Osteocyte (in vitro differentiated cells): Measurements from ENCODE around the gene ZNF587B. TPM values are rescaled to one million over a fixed set of nuclear protein-coding genes. Genes with fewer than 3 reads are reported as not detected.
A peak's percentile ranks its signal among the peaks of the same experiment; 100 is the strongest.
"Not testable (repeated sequence)": the region's sequence is repeated elsewhere in the genome, so short reads cannot be mapped to it uniquely, and the experiment has no call there.

Source experiments
- DNase-seq: peaks from one replicate; pipeline ENCODE4 v3.0.0; 2021; ENCODE audit warnings: mixed read lengths; ENCODE audit not compliant: unreplicated experiment; ENCODE audit errors: extremely low spot score
- H3K27ac Mint-ChIP-seq: one replicate; pipeline ENCODE4 v1.8.0; 2021; ENCODE audit warnings: mild to moderate bottlenecking, mixed read lengths; ENCODE audit not compliant: unreplicated experiment
- H3K27me3 Mint-ChIP-seq: one replicate; pipeline ENCODE4 v1.8.0; 2021; ENCODE audit warnings: mixed read lengths; ENCODE audit not compliant: unreplicated experiment
- H3K36me3 Mint-ChIP-seq: one replicate; pipeline ENCODE4 v1.8.0; 2021; ENCODE audit warnings: mixed read lengths; ENCODE audit not compliant: unreplicated experiment
- H3K4me1 Mint-ChIP-seq: one replicate; pipeline ENCODE4 v1.8.0; 2021; ENCODE audit warnings: mixed read lengths; ENCODE audit not compliant: unreplicated experiment
- H3K4me3 Mint-ChIP-seq: one replicate; pipeline ENCODE4 v1.8.0; 2021; ENCODE audit warnings: mild to moderate bottlenecking, moderate library complexity, mixed read lengths; ENCODE audit not compliant: unreplicated experiment
- H3K9me3 Mint-ChIP-seq: one replicate; pipeline ENCODE4 v1.8.0; 2021; ENCODE audit warnings: mixed read lengths; ENCODE audit not compliant: unreplicated experiment
- total RNA-seq: library from RNA; stranded (reverse); gene quantifications from 2 replicates; pipeline ENCODE4 v1.2.1, GENCODE V29; 2021
- TF ChIP-seq, protein P1 (sequence below): fragments of 200-600 bp; sonication (generic); IDR thresholded peaks from 2 replicates; pipeline ENCODE4 v1.5.0; 2021; ENCODE audit warnings: antibody characterized with exemption, mild to moderate bottlenecking, moderate library complexity

ZNF587B gene
- total RNA-seq, 1 donor from 2014 or later: 14.4 TPM

DNA sequence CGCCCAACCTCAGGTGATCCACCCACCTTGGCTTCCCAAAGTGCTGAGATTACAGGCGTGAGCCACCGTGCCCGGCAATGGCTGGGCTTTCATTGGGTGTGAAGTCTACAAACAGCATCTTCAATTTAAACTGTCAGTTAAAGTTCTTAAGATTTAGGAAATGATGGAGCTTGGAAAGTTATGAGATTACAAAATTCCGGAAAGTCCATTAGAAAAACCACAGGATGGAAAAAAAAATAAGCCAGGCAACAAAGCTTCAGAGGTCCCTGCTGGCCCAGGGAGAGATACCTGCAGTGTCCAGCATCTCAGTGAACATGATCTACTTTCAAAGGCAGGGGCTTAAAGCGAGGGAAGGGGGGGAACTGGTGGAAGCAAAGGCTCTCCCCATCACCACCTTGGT, 4.6 kb upstream of the ZNF587B start:
- Mint-ChIP-seq H3K9me3 (peaks cover 3% of the 10 kb centered on the region), H3K27me3 (no peaks in the 10 kb centered on the region), H3K36me3 (peaks cover 35% of the 10 kb centered on the region), H3K27ac (no peak overlapping the region), H3K4me1 (peaks cover 20% of the 10 kb centered on the region), H3K4me3 (no peak overlapping the region)
- no peak for DNase-seq
- TF ChIP-seq, protein P1, sequence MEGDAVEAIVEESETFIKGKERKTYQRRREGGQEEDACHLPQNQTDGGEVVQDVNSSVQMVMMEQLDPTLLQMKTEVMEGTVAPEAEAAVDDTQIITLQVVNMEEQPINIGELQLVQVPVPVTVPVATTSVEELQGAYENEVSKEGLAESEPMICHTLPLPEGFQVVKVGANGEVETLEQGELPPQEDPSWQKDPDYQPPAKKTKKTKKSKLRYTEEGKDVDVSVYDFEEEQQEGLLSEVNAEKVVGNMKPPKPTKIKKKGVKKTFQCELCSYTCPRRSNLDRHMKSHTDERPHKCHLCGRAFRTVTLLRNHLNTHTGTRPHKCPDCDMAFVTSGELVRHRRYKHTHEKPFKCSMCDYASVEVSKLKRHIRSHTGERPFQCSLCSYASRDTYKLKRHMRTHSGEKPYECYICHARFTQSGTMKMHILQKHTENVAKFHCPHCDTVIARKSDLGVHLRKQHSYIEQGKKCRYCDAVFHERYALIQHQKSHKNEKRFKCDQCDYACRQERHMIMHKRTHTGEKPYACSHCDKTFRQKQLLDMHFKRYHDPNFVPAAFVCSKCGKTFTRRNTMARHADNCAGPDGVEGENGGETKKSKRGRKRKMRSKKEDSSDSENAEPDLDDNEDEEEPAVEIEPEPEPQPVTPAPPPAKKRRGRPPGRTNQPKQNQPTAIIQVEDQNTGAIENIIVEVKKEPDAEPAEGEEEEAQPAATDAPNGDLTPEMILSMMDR: no peak

DNA sequence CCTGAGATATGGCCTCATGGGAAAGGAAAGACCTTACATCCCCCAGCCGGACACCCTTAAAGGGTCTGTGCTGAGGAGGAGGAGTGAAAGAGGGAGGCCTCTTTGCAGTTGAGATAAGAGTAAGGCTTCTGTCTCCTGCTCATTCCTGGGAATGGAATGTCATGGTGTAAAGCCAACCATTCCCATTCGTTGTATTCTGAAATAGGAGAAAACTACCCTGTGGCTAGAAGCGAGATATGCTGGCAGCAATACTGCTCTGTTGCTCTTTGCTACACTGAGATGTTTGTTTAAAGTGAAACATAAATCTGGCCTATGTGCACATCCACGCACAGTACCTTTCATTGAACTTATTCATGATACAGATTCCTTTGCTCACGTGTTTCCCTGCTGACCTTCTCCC, 783 bp upstream of the ZNF587B start:
- H3K36me3 Mint-ChIP-seq: peaks cover 24% of the 10 kb centered on the region
- H3K27me3 Mint-ChIP-seq: no peaks in the 10 kb centered on the region
- TF ChIP-seq, protein P1: no peak
- H3K9me3 Mint-ChIP-seq: peaks cover 3% of the 10 kb centered on the region
- DNase-seq: no peak
- peaks cover 28% of the 10 kb centered on the region for H3K4me1 Mint-ChIP-seq
- H3K27ac Mint-ChIP-seq: peak overlapping the region; percentile 93
- H3K4me3 Mint-ChIP-seq: no peak overlapping the region

DNA sequence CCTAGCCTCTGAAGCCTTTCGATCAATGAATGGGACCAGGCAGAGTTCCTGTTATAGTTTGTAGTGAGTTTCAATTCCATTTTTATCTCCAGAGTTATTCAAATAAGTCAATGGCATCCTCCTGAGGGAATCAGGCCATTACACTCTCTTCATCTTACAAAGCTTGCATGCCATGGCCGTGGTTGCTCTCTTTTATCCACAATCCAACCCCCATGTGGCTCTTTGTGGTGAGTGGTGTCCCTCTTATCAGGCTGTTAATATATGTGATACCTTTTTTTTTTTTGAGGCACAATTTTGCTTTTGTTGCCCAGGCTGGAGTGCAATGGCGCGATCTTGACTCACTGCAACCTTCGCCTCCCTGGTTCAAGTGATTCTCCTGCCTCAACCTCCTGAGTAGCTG, 6.9 kb downstream of the ZNF587B start:
- H3K27ac Mint-ChIP-seq, H3K36me3 Mint-ChIP-seq, H3K4me1 Mint-ChIP-seq, H3K4me3 Mint-ChIP-seq, H3K27me3 Mint-ChIP-seq, DNase-seq, H3K9me3 Mint-ChIP-seq: not testable (repeated sequence)

DNA sequence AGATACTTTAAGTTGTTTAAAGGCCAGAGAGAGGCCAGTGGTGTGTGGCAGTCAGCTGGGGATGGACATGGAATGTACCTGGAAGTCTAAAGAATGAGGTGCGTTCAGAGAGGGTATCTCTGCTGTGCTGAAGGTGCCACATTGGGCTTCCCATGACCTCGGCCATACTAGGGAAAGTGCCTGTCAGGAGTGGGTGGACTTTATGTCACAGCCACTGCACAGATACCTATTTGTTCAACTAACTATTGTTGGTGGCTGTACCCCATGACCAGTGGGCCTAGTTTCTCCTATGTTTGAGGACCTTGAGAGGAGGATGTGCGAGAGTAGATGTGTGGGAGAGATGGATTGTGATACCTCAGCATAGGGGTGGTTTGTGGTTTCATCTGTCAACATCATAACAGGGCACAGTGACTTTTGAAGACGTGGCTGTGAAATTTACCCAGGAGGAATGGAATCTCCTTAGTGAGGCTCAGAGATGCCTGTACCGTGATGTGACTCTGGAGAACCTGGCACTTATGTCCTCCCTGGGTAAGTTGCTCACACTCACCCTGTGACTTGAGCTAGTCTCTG, 8.6 kb downstream of the ZNF587B start:
- not testable (repeated sequence) for DNase-seq, H3K4me3 Mint-ChIP-seq, H3K36me3 Mint-ChIP-seq, H3K27me3 Mint-ChIP-seq, H3K9me3 Mint-ChIP-seq, H3K4me1 Mint-ChIP-seq, H3K27ac Mint-ChIP-seq

DNA sequence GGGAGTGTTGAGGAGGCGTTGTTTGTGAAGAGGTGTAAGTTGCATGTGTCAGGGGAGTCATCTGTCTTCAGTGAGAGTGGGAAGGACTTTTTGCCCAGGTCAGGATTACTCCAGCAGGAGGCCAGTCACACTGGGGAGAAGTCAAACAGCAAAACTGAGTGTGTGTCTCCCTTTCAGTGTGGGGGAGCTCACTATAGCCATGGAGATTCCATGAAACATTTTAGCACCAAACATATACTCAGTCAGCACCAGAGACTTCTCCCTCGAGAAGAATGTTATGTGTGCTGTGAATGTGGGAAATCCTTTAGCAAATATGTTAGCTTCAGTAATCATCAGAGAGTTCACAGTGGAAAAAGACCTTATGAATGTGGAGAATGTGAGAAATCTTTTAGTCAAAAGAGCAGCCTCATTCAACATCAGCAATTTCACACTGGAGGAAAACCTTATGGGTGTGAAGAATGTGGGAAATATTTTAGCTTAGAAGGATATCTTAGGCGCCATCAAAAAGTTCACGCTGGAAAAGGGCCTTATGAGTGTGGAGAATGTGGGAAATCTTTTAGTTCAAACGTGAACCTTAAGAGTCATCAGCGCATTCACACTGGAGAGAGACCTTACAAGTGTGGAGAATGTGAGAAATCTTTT, 11.1 kb downstream of the ZNF587B start:
- TF ChIP-seq, protein P1: no peak
- DNase-seq: no peak
- Mint-ChIP-seq H3K36me3 (peaks cover 8% of the 10 kb centered on the region), H3K27me3 (no peaks in the 10 kb centered on the region), H3K4me1 (no peaks in the 10 kb centered on the region), H3K4me3 (no peak overlapping the region), H3K9me3 (no peaks in the 10 kb centered on the region), H3K27ac (no peak overlapping the region)

DNA sequence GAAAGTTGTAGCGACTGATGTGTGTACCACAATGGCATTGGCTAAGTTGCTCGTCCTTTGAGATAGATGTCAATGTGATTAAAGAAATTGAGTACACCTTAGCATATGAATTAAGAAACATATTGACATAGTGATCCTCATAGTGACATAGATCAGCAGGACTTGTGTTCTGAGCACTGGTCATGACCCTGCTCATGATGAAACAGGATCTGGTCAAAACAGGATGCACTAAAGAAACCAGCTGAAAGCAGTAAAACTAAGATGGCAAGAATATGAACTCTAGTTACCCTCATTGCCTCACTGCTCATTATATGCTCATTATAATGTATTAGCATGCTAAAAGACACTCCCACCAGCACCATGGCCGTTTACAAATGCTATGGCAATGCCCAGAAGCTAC, 17.1 kb downstream of the ZNF587B start:
- DNase-seq, H3K27ac Mint-ChIP-seq, H3K27me3 Mint-ChIP-seq, H3K4me3 Mint-ChIP-seq, H3K36me3 Mint-ChIP-seq, H3K9me3 Mint-ChIP-seq: not testable (repeated sequence)
- H3K4me1 Mint-ChIP-seq: peaks cover 12% of the 10 kb centered on the region

DNA sequence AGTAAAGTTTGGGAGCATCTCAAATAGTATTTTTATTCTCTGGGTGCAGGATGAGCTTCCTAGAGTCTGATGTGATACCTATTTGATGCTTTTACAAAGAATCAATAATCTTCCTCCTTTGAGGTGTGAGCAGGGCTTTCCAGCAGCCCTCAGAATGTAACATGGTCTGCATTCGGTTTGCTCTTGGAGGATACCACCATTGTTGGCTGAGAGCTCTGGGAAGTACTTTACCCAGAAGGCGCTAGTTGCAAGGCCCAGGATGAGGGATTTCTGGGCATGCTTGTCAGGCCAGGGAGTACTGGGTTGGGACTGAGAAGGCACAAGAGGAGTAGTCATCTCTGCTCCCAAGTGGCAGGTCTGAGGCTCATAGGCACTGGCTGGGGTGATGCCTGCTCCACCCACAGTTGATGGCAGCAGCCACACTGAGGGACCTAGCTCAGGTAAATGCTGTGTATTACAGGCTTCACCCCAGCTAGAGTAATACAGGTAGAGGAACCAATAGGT, 19.1 kb downstream of the ZNF587B start:
- Mint-ChIP-seq H3K4me1 (peaks cover 12% of the 10 kb centered on the region), H3K27ac (peak overlapping the region; percentile 84), H3K36me3 (peaks cover 10% of the 10 kb centered on the region), H3K4me3 (peak overlapping the region; percentile 80)
- H3K9me3 Mint-ChIP-seq, DNase-seq, H3K27me3 Mint-ChIP-seq: not testable (repeated sequence)

DNA sequence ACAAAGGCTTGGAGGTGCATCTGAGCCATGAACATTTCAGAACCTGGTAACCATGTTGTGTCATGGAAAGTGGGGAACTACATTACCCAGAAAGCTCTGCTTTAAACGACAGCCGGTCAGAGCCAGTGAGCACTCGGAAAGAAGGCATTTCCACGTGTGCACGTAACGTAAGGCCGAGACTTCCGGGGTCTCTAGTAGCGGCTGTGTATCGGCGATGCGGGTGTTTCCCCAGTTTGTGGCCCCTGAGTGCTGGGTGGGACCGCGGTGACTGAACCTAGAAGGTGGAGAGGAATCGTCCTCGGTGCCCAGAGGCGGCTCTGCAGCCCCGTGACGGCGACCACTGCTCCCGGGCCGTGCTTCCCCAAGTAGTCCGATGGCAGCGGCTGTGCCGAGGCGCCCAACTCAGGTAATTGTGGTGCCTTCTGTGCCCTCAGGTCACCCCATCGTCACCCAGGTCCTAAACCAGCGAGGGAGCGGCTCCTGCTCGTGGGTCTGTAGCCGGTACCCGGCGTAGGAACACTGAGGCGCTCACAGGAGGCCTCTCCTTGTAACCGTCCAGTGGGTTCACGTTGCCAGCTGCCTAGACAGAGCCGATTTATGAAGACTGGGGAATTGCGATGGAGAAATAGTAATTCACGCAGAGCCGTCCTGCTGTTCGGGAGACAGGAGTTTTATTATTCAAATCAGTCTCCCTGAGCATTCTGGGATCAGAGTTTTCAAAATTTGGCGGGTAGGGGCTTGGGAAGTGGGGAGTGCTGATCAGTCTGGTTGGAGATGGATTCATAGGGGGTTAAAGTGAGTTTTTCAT, 19.8 kb downstream of the ZNF587B start, which contains the start of gene ZNF587:
Gene ZNF587 (plus strand): TSS at position 194 of the 808 bp plus-strand sequence. CDS start 180 bp downstream, at position 374.
- not testable (repeated sequence) for H3K9me3 Mint-ChIP-seq, H3K27me3 Mint-ChIP-seq, DNase-seq
- Mint-ChIP-seq H3K27ac (peak within 1 kb of the TSS; percentile 84), H3K36me3 (peaks cover 12% of the 10 kb centered on the region), H3K4me1 (peaks cover 12% of the 10 kb centered on the region), H3K4me3 (peak within 1 kb of the TSS; percentile 80)
